Measurements from ENCODE around the gene HELZ.

DNA sequence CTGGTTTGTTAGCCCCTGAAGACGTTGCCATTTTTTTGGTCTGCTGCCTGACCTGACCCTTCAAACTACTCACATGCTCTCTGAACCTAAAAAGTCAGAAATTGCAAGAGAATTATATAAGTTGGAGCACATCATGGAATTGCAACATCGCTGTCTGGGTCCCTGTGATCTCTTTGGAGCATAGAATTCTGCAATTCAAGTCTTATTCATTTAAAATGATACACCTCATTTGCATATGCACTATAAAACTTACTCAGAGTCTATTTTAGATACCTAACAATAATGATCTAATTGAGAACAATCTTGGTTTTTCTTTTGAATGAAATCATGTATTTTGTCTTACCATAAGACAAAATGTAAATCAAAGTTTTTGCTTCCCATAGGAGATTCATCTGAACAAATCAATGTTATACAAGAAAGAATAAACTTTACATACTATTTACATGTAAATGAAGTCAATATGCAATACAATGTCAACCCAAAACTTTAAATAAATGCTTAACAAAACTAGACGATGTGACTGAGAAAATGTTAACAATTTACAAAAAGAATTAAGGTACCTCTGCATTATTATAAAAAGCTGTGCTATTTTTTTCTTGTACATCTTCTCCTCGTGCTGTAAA is 99.7 kb downstream of the HELZ start:
- TF ChIP-seq BCL11A (tag by site-specific recombination; IDR thresholded peaks at IDR 0.05; ENCODE audit: low read depth) = no peak
- no peak for TF ChIP-seq ZNF610 (tag by site-specific recombination; IDR thresholded peaks at IDR 0.05; ENCODE audit: borderline replicate concordance)
- TF ChIP-seq ZBTB21 (tag by site-specific recombination; IDR thresholded peaks at IDR 0.05) = no peak
